OCI-LY7 (cell line): Measurements from ENCODE around the gene SIRT4.

Source experiments
- CTCF ChIP-seq: fragments of 200-600 bp; sonication (generic); conservative IDR thresholded peaks from 2 replicates; pipeline ENCODE4 v1.5.1; 2014; ENCODE audit warnings: mild to moderate bottlenecking, antibody characterized with exemption, low read length, moderate library complexity, mixed read lengths
- EZH2phosphoT487 ChIP-seq: fragments of 200-600 bp; sonication (generic); IDR thresholded peaks from 2 replicates; pipeline ENCODE4 v1.6.1; 2018; ENCODE audit warnings: low read depth, borderline replicate concordance, mild to moderate bottlenecking, mixed run types, antibody characterized with exemption, low read length, moderate library complexity, mixed read lengths

- TF ChIP-seq CTCF (no peak), EZH2phosphoT487 (no peak)
Measured at GRCh38 chr12:120261951-120262851, 39.9 kb upstream of the SIRT4 start.
